A549 treated with AZD9567 at 1 μM for 4 hours (cell line): ENCODE measurements around the gene TBC1D9B. TPM values are rescaled to one million over a fixed set of nuclear protein-coding genes. Genes with fewer than 3 reads are reported as not detected.

Experiments used
- total RNA-seq: library from RNA; stranded (reverse); fragments of 200-300 nt; extraction: Qiagen RNA extraction; gene quantifications from 5 replicates; pipeline ENCODE4 v1.2.3, GENCODE V29; 2022; ENCODE audit not compliant: insufficient read depth

The TBC1D9B gene
- total RNA-seq = 57.2 to 66.3 TPM (median 66.0 TPM) in 5 replicates

DNA sequence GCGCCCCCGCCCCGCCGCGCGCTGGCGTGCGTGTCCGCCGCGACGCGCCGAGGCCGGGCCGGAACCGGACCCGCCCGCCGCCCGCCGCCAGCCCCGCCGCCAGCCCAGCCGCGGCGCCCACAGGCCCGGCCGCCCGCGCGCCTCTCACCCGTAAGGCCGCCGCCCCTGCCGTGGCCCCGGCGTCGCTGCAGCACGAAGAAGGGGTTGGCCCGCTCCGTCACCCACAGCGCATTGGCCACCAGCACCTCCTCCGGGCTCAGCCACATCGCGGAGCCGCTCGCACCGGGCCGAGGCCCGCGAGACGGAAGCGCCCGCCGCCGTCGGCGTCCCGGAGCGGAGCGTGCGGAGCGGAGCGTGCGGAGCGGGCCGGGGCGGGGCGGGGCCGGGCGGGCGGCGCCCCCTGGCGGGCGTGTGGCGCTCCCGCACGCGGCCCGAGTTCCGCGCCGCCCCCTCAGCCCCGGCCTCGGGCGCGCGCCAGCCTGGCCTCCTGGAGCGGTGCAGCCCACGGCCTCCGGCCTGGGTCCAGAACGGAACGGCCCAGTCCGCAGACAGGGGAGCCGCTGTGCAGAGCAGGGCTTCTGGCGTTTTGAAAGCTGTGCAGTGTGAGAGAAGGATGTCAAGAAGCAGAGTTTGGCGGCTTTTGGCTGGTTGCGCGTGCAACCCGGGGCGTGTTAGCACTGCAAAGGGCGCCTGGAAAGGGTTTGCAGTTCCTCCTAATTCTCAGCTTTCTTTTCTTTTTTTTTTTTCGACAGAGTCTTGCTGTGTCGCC, at the start of gene TBC1D9B:
TBC1D9B (minus strand) TSS at position 342 of the 769 bp plus-strand sequence; CDS start at position 266, 76 bp downstream.

DNA sequence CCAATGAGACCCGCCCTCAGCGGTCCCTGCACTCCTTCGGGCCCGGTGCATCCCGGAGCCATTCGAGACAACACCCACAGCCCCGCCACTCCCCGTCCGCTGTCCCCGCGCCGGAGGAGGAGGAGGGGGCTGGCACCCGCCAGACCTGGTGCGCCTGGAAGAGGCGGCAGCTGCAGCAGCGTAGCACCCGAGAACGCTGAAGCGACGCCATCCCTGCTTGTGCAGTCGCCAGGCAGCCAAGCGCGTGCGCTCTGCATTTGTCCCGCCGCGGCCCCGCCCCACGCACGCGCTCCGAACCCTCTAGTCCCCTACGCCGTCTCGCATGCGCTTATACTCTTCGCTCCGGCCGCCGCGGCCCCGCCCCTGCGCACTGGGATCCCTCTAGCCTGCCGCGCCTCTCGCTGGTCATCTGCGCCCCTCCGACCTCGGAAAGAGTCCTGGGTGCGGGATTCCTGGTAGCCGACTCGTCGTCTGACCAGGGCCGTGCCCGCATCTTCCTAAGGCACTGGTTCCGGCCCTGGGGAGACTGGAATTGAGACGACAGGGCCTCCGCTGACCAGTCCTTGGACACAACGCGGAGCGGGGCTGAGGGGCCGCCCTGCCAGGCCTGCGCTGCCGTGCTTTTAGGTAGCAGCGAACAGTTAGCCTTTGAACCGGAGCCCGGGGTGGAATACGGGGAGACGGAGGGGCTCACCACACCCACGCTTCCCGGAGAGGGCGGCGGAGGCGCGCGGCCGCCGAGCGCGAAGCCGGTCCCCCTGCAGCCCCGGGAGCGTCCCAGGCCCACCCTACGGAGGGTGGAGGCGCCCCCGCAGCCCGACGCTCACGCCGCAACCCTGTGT, 48.9 kb downstream of the TBC1D9B start, which contains the start of gene MRNIP:
MRNIP (minus strand) TSS at position 232 of the 842 bp plus-strand sequence; CDS start at position 211, 21 bp downstream.

DNA sequence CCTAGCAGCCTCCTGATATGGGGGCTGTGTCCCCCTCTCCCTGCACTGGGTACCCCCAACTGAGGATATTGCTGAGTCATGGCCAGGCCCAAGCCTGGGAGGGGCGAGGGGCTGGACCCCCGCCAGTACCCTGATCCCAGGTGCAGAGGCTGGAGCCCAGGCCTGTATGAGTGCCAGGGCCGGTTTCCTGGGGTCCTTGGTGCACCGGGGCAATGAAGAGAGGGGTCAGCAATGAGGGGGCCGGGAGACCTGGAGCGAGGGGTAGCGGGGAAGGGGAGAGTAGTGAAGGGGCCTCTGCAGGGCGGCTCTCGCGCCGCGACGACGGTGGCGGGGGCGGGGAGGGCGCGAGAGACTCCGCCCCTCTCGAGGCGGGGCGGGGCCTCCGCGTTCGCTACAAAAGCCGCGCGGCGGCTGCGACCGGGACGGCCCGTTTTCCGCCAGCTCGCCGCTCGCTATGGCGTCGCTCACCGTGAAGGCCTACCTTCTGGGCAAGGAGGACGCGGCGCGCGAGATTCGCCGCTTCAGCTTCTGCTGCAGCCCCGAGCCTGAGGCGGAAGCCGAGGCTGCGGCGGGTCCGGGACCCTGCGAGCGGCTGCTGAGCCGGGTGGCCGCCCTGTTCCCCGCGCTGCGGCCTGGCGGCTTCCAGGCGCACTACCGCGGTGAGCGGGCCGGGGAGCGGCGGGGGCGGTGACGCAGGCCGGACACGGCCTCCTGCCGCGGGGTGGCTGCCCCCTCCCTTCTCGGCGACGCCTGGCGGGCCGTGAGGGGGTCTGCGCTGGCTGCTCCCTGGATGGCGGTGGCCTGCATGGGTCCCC, 87.0 kb downstream of the TBC1D9B start, which contains the start of gene SQSTM1:
SQSTM1 (plus strand) TSS at position 423 of the 815 bp plus-strand sequence; CDS start at position 455, 32 bp downstream.

Other genes starting within 250 kb of the TBC1D9B start
- gene CBY3, start 226.9 kb downstream of the TBC1D9B start, total RNA-seq = not detected in 5 replicates
- 336 to 487 TPM (median 351 TPM) in 5 replicates for gene CANX, start 208.9 kb downstream of the TBC1D9B start, total RNA-seq
- gene MAML1, start 175.1 kb downstream of the TBC1D9B start, total RNA-seq = 17.6 to 41.2 TPM (median 20.7 TPM) in 5 replicates
- 0.21 to 0.42 TPM (median 0.39 TPM) in 3 of 5 replicates, not detected in the others for gene LTC4S, start 113.9 kb downstream of the TBC1D9B start, total RNA-seq
- gene MGAT4B, start 101.0 kb downstream of the TBC1D9B start, total RNA-seq = 175 to 217 TPM (median 208 TPM) in 5 replicates
- 877 to 1,506 TPM (median 1,009 TPM) in 5 replicates for gene SQSTM1, start 87.0 kb downstream of the TBC1D9B start, total RNA-seq
- 14.6 to 27.9 TPM (median 26.5 TPM) in 5 replicates for gene MRNIP, start 49.1 kb downstream of the TBC1D9B start, total RNA-seq
- 37.8 to 45.1 TPM (median 42.4 TPM) in 5 replicates for gene RNF130, start 163.9 kb upstream of the TBC1D9B start, total RNA-seq